GM13977 (cell line): ENCODE measurements around the gene THSD7B.

Experiments
- DNase-seq: peaks from one replicate; pipeline ENCODE4 v3.0.0; 2012; ENCODE audit warnings: low spot score
- CTCF ChIP-seq: IDR thresholded peaks from 2 replicates; pipeline ENCODE4 v1.5.1; 2012; ENCODE audit warnings: mild to moderate bottlenecking, control low read depth; ENCODE audit not compliant: insufficient read depth; ENCODE audit errors: extremely low read depth, missing control alignments
- in situ Hi-C: fragments of 300-500 bp; cut with MboI; formaldehyde crosslinking; loops from one replicate; pipeline ENCODE4 v1.12.0; 2022; ENCODE audit warnings: low sequenced_read_pairs, low pct_unique_long_range_greater_than_20kb, mixed read lengths, inconsistent platforms; ENCODE audit not compliant: unreplicated experiment

The THSD7B gene

GRCh38 chr2:136919682-136920081 is 154.3 kb downstream of the THSD7B start:
- in situ Hi-C loops, result no loop called here
- no peak for DNase-seq
- no peak for TF ChIP-seq CTCF

GRCh38 chr2:136920652-136921333 is 155.4 kb downstream of the THSD7B start:
- in situ Hi-C loops, result no loop called here
- TF ChIP-seq CTCF, result no peak
- no peak for DNase-seq

GRCh38 chr2:136927156-136927555 is 161.8 kb downstream of the THSD7B start:
- no peak for TF ChIP-seq CTCF
- in situ Hi-C loops, result no loop called here

GRCh38 chr2:136929531-136929930 is 164.2 kb downstream of the THSD7B start:
- in situ Hi-C loops, result no loop called here
- no peak for DNase-seq
- TF ChIP-seq CTCF, result no peak

More at GRCh38 chr2:136927156-136927555, 161.8 kb downstream of the THSD7B start:
- no peak for DNase-seq

GRCh38 chr2:136932700-136933099 is 167.4 kb downstream of the THSD7B start:
- in situ Hi-C loops, result no loop called here
- TF ChIP-seq CTCF, result peak; percentile 39
- peak; percentile 10 for DNase-seq

- DNase-seq, result no peak
- no peak for TF ChIP-seq CTCF
- in situ Hi-C loops, result no loop called here
These were observed 169.8 kb downstream of the THSD7B start for GRCh38 chr2:136935119-136935518.
